Adrenal gland (tissue), 5 donors: Measurements from ENCODE around the gene MAPK4.

Experiments used
- CTCF ChIP-seq, 6 experiments: fragments of 450-650 bp in 4 of 6; fragments of 200-600 bp in 2 of 6; sonication (generic) in 1 of 6; IDR thresholded peaks; 1 replicate in 5 of 6; 2 replicates in 1 of 6; pipeline versions ENCODE4 v1.5.1 to v1.8.0; 2016 to 2021; ENCODE audit warnings: antibody characterized with exemption in 6 of 6, mild to moderate bottlenecking in 2 of 6, moderate library complexity in 1 of 6
- POLR2A ChIP-seq, 2 donors: fragments of 450-650 bp; IDR thresholded peaks; one replicate each; pipeline ENCODE4 v1.6.1; 2017; ENCODE audit warnings: antibody characterized with exemption in 2 of 2, mild to moderate bottlenecking in 2 of 2, moderate library complexity in 1 of 2
- donor health status: DM: no; HTN: no; CAD: no.

- no peak for TF ChIP-seq CTCF (IDR thresholded peaks at IDR 0.05)
- TF ChIP-seq POLR2A (IDR thresholded peaks at IDR 0.05) = no peak
These were observed 157.7 kb downstream of the MAPK4 start for GRCh38 chr18:50717563-50717962.
